ENCODE results near the gene MMEL1. TPM values are rescaled to one million over a fixed set of nuclear protein-coding genes. Genes with fewer than 3 reads are reported as not detected.

MMEL1 gene
- total and polyA plus RNA-seq, 12 donors, result 0.17 to 3.9 (median 0.67) TPM; not detected in 7

DNA sequence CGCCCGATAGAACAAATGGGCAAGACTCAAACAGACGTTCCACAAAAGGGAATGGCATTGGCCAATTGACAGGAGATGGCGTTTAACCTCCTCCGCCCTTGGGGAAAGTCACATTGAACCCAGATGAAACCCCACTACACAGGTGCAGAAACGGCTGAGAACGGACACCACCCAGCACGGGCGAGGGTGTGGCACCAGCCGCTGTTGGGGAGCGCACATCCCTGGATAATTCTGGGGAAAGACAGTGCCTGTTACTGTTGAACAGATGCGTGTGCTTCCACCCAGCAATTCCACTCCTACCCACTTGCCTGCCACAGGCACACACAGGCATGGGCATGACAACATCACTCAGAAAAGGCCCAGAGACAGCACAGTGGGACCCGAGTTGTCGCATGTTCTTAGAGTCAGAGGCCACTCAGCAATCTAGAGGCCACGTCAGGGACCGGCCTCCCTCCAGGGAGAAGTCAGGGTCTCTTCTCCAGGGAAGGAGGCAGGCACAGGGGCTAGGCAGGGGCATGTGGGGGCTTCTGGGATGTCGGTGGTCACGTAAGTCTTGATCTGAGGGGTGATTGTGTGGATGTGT is 31.0 kb downstream of the MMEL1 start:
- 86% methylated on average over 18 of the region's 18 CpGs for WGBS, 2 donors
- TF ChIP-seq, protein P1, sequence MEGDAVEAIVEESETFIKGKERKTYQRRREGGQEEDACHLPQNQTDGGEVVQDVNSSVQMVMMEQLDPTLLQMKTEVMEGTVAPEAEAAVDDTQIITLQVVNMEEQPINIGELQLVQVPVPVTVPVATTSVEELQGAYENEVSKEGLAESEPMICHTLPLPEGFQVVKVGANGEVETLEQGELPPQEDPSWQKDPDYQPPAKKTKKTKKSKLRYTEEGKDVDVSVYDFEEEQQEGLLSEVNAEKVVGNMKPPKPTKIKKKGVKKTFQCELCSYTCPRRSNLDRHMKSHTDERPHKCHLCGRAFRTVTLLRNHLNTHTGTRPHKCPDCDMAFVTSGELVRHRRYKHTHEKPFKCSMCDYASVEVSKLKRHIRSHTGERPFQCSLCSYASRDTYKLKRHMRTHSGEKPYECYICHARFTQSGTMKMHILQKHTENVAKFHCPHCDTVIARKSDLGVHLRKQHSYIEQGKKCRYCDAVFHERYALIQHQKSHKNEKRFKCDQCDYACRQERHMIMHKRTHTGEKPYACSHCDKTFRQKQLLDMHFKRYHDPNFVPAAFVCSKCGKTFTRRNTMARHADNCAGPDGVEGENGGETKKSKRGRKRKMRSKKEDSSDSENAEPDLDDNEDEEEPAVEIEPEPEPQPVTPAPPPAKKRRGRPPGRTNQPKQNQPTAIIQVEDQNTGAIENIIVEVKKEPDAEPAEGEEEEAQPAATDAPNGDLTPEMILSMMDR (IDR thresholded peaks at IDR 0.05), result no peak
- no peak for ATAC-seq
- Histone ChIP-seq H3K27ac (no peak overlapping the region), H3K9me3 (peaks cover 0 to 36% (median 9%) of the 10 kb centered on the region in 11 donors), H3K36me3 (no peaks in the 10 kb centered on the region), H3K27me3 (peaks cover 0 to 39% (median 9%) of the 10 kb centered on the region in 7 donors), H3K4me3 (no peak overlapping the region), H3K4me1 (peaks cover 0 to 6% (median 0%) of the 10 kb centered on the region in 9 donors)
- intact Hi-C loops (cut with DNase I), result no loop called here
- no peak for DNase-seq

DNA sequence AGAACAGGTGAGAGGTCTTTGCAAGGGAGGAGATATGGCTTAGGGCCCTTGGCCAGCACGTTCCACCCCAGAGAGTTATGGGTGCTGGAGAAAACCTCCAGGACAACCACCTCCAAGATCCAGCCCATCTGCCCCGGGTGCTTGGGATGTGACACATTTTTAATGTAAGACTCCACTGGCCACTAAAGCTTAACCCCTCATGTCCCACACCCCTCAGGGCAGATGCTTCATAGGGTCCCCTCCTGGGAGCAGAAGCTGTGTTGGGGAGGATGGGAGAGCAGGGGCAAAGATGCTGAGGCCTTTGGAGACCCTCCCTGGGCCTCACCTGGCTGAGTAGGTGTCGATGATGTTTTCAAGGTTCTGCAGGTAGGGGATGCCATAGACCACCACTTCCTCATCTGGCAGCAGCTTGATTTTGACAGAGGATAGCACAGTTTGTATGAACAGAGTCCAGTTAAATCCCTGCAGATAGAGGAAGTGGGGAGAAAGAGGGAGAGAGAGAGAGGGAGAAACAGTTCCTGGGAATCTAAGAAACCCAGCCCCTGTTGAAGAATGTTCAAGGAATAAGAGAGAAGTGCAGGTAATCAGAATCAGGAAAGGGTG is 34.4 kb downstream of the MMEL1 start:
- intact Hi-C loops (cut with DNase I), result loop anchor here in 2 of 10 donors (10.0 kb wide), 1 partner anchor 46 kb away; no protein-coding TSS in a partner anchor
- WGBS, 2 donors, result 78% methylated on average over 3 of the region's 3 CpGs
- no peak for DNase-seq

DNA sequence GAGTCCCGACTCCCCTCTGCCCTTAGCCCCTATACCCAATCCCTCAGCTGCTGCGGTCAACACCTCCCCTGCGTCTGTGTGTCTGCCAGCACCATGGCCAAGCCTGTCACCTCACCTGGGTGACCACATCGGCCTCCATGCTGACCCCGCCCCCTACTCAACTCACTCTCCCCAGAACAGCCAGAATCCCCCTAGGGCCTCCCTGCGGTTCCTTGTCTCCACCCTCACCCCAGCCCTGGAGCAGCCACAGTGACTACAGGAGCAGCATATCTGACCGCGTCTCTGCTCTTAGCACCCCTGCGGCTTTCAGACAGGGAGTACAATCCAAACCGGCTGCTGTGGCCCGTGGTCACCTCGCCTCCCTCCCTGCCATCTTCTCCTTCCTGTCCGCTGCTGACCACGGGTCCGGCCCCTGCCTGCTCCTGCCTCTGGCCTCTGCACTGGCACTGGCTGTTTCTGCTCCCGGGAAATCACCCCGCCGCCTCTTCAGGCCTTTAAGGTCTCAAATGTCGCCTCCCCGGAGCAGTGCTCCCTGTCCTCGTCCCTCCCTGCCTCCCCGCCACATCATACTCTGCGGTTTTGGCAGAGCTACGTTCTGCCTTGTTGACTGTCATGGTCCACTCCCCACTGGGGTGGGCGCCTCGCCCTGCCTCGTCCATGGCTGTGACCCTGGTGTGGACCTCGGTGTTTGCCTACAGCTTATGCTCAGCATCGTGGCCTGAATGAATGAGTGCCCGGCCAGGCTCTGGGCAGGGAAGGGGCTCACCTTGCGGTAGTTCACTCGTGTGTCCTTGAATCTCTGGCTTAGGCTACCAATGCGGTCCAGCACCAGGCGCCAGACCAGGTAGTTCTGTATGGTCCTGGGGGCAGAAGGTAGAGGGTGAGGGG is 35.1 kb downstream of the MMEL1 start:
- H3K4me3 ChIP-seq, result no peak overlapping the region
- DNase-seq, result no peak
- peaks cover 0 to 26% (median 3%) of the 10 kb centered on the region in 7 donors for H3K27me3 ChIP-seq
- WGBS, 2 donors, result 69 to 77% methylated on average over 34 of the region's 34 CpGs
- no peaks in the 10 kb centered on the region for H3K36me3 ChIP-seq
- no peak for ATAC-seq
- H3K9me3 ChIP-seq, result peaks cover 0 to 36% (median 9%) of the 10 kb centered on the region in 11 donors
- TF ChIP-seq, protein P1 (IDR thresholded peaks at IDR 0.05), result no peak
- no peak overlapping the region for H3K27ac ChIP-seq
- H3K4me1 ChIP-seq, result peaks cover 0 to 16% (median 11%) of the 10 kb centered on the region in 9 donors
- intact Hi-C loops (cut with DNase I), result loop anchor here in 2 of 10 donors (10.0 kb wide), 1 partner anchor 47 kb away; no protein-coding TSS in a partner anchor

More for the DNA sequence above, 34.4 kb downstream of the MMEL1 start:
- Histone ChIP-seq H3K27me3 (peaks cover 0 to 27% (median 9%) of the 10 kb centered on the region in 7 donors), H3K27ac (no peak overlapping the region), H3K36me3 (no peaks in the 10 kb centered on the region), H3K4me1 (peaks cover 0 to 11% (median 7%) of the 10 kb centered on the region in 9 donors), H3K4me3 (no peak overlapping the region), H3K9me3 (peaks cover 0 to 36% (median 9%) of the 10 kb centered on the region in 11 donors)
- ATAC-seq, result no peak
- TF ChIP-seq, protein P1 (IDR thresholded peaks at IDR 0.05), result no peak

All from heart right ventricle (tissue), 16 donors.